Mesendoderm (in vitro differentiated cells): Measurements from ENCODE around the gene CACNB4.
"Not testable (repeated sequence)": the region's sequence is repeated elsewhere in the genome, so short reads cannot be mapped to it uniquely, and the experiment has no call there.

Source experiments
- DNase-seq: peaks from one replicate; pipeline ENCODE4 v3.0.0; 2013
- H2AK5ac ChIP-seq: 2 replicates; pipeline ENCODE4 v1.6.1; 2013; ENCODE audit warnings: low read length, inconsistent platforms
- H2BK120ac ChIP-seq: 2 replicates; pipeline ENCODE4 v1.6.1; 2013; ENCODE audit warnings: low read depth, mild to moderate bottlenecking, low read length, moderate library complexity, mixed read lengths
- H2BK15ac ChIP-seq: replicated peaks from 2 replicates; pipeline ENCODE4 v1.6.1; 2013; ENCODE audit warnings: low read depth, mild to moderate bottlenecking, moderate library complexity
- H2BK5ac ChIP-seq: 2 replicates; pipeline ENCODE4 v1.6.1; 2013; ENCODE audit warnings: low read length, inconsistent platforms
- H3K18ac ChIP-seq: 2 replicates; pipeline ENCODE4 v1.6.1; 2013; ENCODE audit warnings: mild to moderate bottlenecking, low read length, mixed read lengths
- H3K23ac ChIP-seq: one replicate; pipeline ENCODE4 v1.6.1; 2013; ENCODE audit warnings: low read length
- H3K27ac ChIP-seq: 2 replicates; pipeline ENCODE4 v1.5.1; 2013; ENCODE audit warnings: low read depth, mild to moderate bottlenecking, inconsistent platforms, low read length, moderate library complexity
- H3K27me3 ChIP-seq: 2 replicates; pipeline ENCODE4 v1.6.1; 2013; ENCODE audit warnings: low read length, control low read depth, mild to moderate bottlenecking, inconsistent platforms; ENCODE audit not compliant: insufficient read depth, poor library complexity
- H3K36me3 ChIP-seq: 2 replicates; pipeline ENCODE4 v1.6.1; 2013; ENCODE audit warnings: low read length, inconsistent platforms; ENCODE audit not compliant: control insufficient read depth, insufficient read depth
- H3K4ac ChIP-seq: one replicate; pipeline ENCODE4 v1.6.1; 2013; ENCODE audit warnings: low read depth, mild to moderate bottlenecking, low read length, moderate library complexity
- H3K4me1 ChIP-seq: 2 replicates; pipeline ENCODE4 v1.6.1; 2013; ENCODE audit warnings: low read depth, low read length, inconsistent platforms; ENCODE audit not compliant: control insufficient read depth
- H3K4me2 ChIP-seq: 2 replicates; pipeline ENCODE4 v1.6.1; 2013; ENCODE audit warnings: low read length
- H3K4me3 ChIP-seq: 2 replicates; pipeline ENCODE4 v1.5.1; 2013; ENCODE audit warnings: mild to moderate bottlenecking, low read length
- H3K56ac ChIP-seq: one replicate; pipeline ENCODE4 v1.6.1; 2013; ENCODE audit warnings: low read length
- H3K79me1 ChIP-seq: 2 replicates; pipeline ENCODE4 v1.6.1; 2013; ENCODE audit warnings: low read length, inconsistent platforms
- H3K79me2 ChIP-seq: 2 replicates; pipeline ENCODE4 v1.6.1; 2013; ENCODE audit warnings: mild to moderate bottlenecking, low read length; ENCODE audit not compliant: control insufficient read depth, insufficient read depth
- H3K9ac ChIP-seq: 2 replicates; pipeline ENCODE4 v1.6.1; 2013; ENCODE audit warnings: low read length, inconsistent platforms
- H4K5ac ChIP-seq: one replicate; pipeline ENCODE4 v1.6.1; 2013; ENCODE audit warnings: low read length
- H4K8ac ChIP-seq: one replicate; pipeline ENCODE4 v1.6.1; 2013; ENCODE audit warnings: low read depth, mild to moderate bottlenecking, control low read depth, low read length, moderate library complexity
- WGBS: extraction: QIAGEN DNeasy Blood & Tissue Kit; methylation state at CpG from one replicate; pipeline ENCODE4 v1.1.7; 2013; ENCODE audit warnings: low lambda C conversion rate, missing lambda C conversion rate; ENCODE audit not compliant: insufficient coverage; ENCODE audit errors: extremely low coverage; 5-methylcytosine and 5-hydroxymethylcytosine counted together

The CACNB4 gene

DNA sequence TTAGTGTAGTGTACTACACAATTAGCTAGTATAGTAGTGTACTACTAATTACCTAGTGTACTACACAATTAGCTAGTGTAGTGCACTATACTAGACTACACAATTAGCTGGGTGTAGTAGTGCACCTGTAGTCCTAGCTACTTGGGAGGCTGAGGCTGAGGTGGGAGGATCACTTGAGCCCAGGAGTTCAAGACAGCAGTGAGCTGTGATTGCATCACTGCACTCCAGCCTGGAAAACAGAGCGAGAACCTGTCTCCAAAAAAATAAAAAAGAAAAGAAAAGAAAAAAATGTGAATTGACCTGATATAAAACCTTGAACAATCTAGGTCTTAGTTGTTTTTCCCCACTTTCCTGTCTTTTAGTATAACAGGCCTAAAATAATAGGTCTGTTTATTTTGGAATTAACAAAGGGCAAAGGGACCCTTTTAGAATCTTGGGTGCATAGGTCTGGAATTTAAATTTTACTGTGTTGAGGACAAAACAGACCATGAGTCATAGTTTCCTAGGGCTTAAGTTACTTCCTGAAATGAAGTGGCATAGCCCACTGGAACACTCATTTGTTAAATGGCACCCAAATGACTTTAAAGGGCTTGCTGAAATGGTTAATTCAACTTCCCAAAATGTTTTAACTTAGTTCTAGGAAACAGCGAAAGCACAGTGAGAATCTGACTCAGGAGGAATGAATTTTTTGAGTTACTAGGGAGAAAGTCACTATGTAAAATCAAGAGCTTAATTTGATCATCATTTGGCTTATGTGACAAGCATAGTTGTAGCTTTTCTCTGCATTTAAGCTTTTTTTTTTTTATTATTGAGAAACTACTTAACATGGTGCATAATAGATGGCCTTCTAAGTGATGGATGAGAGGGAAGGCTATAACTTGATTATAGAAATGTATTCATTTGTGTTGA lies 219.9 kb downstream of the CACNB4 start:
- H3K4me3 ChIP-seq, result no peak overlapping the region
- no peak overlapping the region for H2BK5ac ChIP-seq
- H3K27ac ChIP-seq, result no peak overlapping the region
- no peak overlapping the region for H2BK120ac ChIP-seq
- WGBS, result no CpG with 5 or more reads among the region's 2 CpGs
- H4K5ac ChIP-seq, result no peak overlapping the region
- no peak overlapping the region for H3K23ac ChIP-seq
- no peaks in the 10 kb centered on the region for H3K36me3 ChIP-seq
- H3K9ac ChIP-seq, result no peak overlapping the region
- H3K56ac ChIP-seq, result no peak overlapping the region
- H3K27me3 ChIP-seq, result no peaks in the 10 kb centered on the region
- DNase-seq, result peak; percentile 63
- H3K4ac ChIP-seq, result no peak overlapping the region
- no peaks in the 10 kb centered on the region for H3K4me1 ChIP-seq
- H3K4me2 ChIP-seq, result no peak overlapping the region
- H3K18ac ChIP-seq, result no peak overlapping the region
- no peak overlapping the region for H2AK5ac ChIP-seq
- H4K8ac ChIP-seq, result no peak overlapping the region
- no peak overlapping the region for H2BK15ac ChIP-seq
- no peaks in the 10 kb centered on the region for H3K79me1 ChIP-seq
- H3K79me2 ChIP-seq, result no peaks in the 10 kb centered on the region

DNA sequence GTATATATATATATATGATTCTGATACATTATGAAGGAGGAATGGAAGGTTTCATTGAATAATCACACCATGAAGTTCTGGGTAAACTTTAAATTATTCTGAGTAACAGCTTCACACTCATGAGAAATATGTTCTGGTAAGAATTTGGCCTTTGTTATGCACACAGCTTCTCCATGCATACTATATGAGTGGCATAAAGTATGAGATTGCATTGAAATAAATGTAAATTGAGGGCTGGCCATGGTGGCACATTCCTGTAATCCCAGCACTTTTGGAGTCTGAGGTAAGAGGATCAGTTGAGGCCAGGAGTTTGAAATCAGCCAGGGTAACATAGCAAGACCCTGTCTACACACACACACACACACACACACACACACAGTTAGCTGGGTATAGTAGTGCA lies 220.6 kb downstream of the CACNB4 start:
- Histone ChIP-seq H3K4me1 (no peaks in the 10 kb centered on the region), H3K18ac (no peak overlapping the region), H3K36me3 (no peaks in the 10 kb centered on the region), H3K4me3 (no peak overlapping the region), H2AK5ac (no peak overlapping the region), H4K5ac (no peak overlapping the region), H3K79me2 (no peaks in the 10 kb centered on the region), H3K4ac (no peak overlapping the region), H3K9ac (no peak overlapping the region), H3K23ac (no peak overlapping the region), H2BK120ac (no peak overlapping the region), H3K27ac (no peak overlapping the region), H3K79me1 (no peaks in the 10 kb centered on the region), H2BK15ac (no peak overlapping the region), H2BK5ac (no peak overlapping the region), H3K27me3 (no peaks in the 10 kb centered on the region), H4K8ac (no peak overlapping the region), H3K56ac (no peak overlapping the region), H3K4me2 (no peak overlapping the region)
- no peak for DNase-seq

DNA sequence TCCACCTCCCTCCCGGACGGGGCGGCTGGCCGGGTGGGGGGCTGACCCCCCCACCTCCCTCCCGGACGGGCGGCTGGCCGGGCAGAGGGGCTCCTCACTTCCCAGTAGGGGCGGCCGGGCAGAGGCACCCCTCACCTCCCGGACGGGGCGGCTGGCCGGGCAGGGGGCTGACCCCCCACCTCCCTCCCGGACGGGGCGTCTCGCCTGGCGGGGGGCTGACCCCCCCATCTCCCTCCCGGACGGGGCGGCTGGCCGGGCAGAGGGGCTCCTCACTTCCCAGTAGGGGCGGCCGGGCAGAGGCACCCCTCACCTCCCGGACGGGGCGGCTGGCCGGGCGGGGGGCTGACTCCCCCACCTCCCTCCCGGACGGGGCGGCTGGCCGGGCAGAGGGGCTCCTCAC lies 223.2 kb downstream of the CACNB4 start:
- not testable (repeated sequence) for H3K27ac ChIP-seq, H3K18ac ChIP-seq, H2AK5ac ChIP-seq, H3K27me3 ChIP-seq, H3K4me2 ChIP-seq, H3K4me3 ChIP-seq, H2BK5ac ChIP-seq, H3K79me1 ChIP-seq, H3K9ac ChIP-seq, H2BK120ac ChIP-seq, H4K5ac ChIP-seq, DNase-seq, H3K36me3 ChIP-seq, H2BK15ac ChIP-seq, H3K4ac ChIP-seq, H3K4me1 ChIP-seq, H3K23ac ChIP-seq, H3K56ac ChIP-seq, H4K8ac ChIP-seq, H3K79me2 ChIP-seq
- no CpG with 5 or more reads among the region's 34 CpGs for WGBS

DNA sequence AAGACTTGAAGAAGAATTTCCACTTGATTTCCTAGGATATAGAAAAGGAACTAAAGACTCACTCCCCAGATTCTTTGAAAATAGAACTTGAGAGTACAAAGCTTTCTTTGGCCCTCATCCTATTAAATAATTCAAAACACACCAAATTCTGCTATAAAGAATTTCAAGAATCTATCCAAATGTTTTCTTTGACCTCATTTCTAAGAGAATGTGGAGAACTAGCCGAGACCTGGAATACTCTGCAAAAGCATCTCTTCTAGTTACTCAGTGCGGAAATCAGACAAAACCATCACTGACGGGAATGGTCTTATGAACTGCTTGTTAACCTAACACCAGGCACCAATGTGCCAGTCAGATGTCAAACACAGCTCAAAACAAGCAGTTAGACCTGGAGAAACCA lies 226.4 kb downstream of the CACNB4 start:
- no peaks in the 10 kb centered on the region for H3K27me3 ChIP-seq
- DNase-seq, result no peak

DNA sequence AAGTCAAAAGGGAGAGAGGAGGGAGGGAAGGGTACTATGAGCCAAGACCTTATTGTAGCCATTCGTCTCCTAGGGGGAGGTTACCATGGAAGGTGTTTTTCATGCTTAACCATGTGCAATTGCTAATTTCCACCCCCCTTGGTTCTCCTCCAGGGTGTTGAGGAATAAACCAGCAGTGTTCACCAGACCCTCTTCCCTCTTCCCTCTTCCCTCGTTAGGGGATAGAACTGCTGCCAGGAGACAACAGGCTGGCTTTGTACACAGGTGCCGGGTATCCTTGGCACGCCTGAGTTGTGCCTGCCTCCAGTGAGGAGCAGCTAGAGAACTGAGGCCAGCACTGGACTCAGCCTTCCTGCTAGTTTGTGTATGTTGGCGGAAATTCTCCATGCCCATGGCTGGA lies 229.6 kb downstream of the CACNB4 start:
- H2BK5ac ChIP-seq, result no peak overlapping the region
- whole genome bisulfite sequencing, result no CpG with 5 or more reads among the region's 5 CpGs

More for the DNA sequence above, 226.4 kb downstream of the CACNB4 start:
- Histone ChIP-seq H2AK5ac (no peak overlapping the region), H2BK5ac (no peak overlapping the region), H4K5ac (no peak overlapping the region), H3K18ac (no peak overlapping the region), H2BK120ac (no peak overlapping the region), H3K9ac (no peak overlapping the region), H2BK15ac (no peak overlapping the region), H3K4me2 (no peak overlapping the region), H3K4me1 (no peaks in the 10 kb centered on the region), H3K56ac (no peak overlapping the region), H3K27ac (no peak overlapping the region), H3K4me3 (no peak overlapping the region), H3K36me3 (no peaks in the 10 kb centered on the region), H4K8ac (no peak overlapping the region), H3K4ac (no peak overlapping the region), H3K79me2 (no peaks in the 10 kb centered on the region), H3K23ac (no peak overlapping the region), H3K79me1 (no peaks in the 10 kb centered on the region)
- WGBS, result no CpG with 5 or more reads among the region's 3 CpGs

DNA sequence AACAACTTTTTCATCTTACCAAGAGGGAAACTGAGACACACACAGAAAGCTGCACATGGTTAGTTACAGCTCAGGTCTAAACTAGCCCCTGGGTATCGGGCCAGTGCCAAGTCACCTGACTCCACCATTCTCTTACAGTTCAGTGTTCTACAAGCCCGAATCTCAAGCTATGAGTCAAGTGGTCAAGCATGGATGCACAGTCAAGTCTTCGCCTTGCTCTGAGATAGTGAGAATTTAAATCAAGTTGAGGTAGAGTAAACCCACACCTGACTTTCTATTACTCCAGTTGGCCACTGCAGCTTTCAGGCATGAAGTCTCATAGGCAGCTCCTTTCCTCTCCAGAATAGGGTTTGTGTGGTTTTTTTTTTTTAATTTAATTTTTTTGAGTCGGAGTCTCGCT lies 236.1 kb downstream of the CACNB4 start:
- Histone ChIP-seq H3K27me3 (no peaks in the 10 kb centered on the region), H3K27ac (no peak overlapping the region), H3K79me2 (no peaks in the 10 kb centered on the region), H3K56ac (no peak overlapping the region), H3K4me1 (no peaks in the 10 kb centered on the region), H3K36me3 (no peaks in the 10 kb centered on the region), H4K5ac (no peak overlapping the region), H3K23ac (no peak overlapping the region), H2BK120ac (no peak overlapping the region), H4K8ac (no peak overlapping the region), H3K4me2 (no peak overlapping the region), H2AK5ac (no peak overlapping the region), H3K4me3 (no peak overlapping the region), H2BK5ac (no peak overlapping the region), H3K18ac (no peak overlapping the region), H3K79me1 (no peaks in the 10 kb centered on the region), H2BK15ac (no peak overlapping the region), H3K9ac (no peak overlapping the region), H3K4ac (no peak overlapping the region)
- WGBS, result no CpG with 5 or more reads among the region's 5 CpGs
- DNase-seq, result no peak

More for the DNA sequence above, 229.6 kb downstream of the CACNB4 start:
- Histone ChIP-seq H3K4me3 (no peak overlapping the region), H4K5ac (no peak overlapping the region), H3K79me2 (no peaks in the 10 kb centered on the region), H3K4ac (no peak overlapping the region), H3K27ac (no peak overlapping the region), H3K18ac (no peak overlapping the region), H3K4me1 (no peaks in the 10 kb centered on the region), H3K4me2 (no peak overlapping the region), H3K27me3 (no peaks in the 10 kb centered on the region), H3K9ac (no peak overlapping the region), H2AK5ac (no peak overlapping the region), H3K56ac (no peak overlapping the region), H4K8ac (no peak overlapping the region), H3K36me3 (no peaks in the 10 kb centered on the region), H3K23ac (no peak overlapping the region), H3K79me1 (no peaks in the 10 kb centered on the region), H2BK15ac (no peak overlapping the region), H2BK120ac (no peak overlapping the region)
- DNase-seq, result no peak
